KBM-7 (cell line): ENCODE measurements around the gene TMEM128.

ENCODE experiments used
- DNase-seq: peaks from one replicate; pipeline ENCODE4 v3.0.0-alpha.2; 2015
- in situ Hi-C: fragments of 300-500 bp; cut with MboI; formaldehyde crosslinking; loops from 2 replicates; pipeline ENCODE4 v1.14.3; 2020; ENCODE audit warnings: low sequenced_read_pairs, low pct_unique_long_range_greater_than_20kb, mixed read lengths

The TMEM128 gene, protein sequence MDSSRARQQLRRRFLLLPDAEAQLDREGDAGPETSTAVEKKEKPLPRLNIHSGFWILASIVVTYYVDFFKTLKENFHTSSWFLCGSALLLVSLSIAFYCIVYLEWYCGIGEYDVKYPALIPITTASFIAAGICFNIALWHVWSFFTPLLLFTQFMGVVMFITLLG

GRCh38 chr4:4248029-4248884, at the start of gene TMEM128:
Gene TMEM128, minus strand, starts transcription at chr4:4248223. Its CDS starts 21 bp downstream, at chr4:4248202.
- in situ Hi-C loops = no loop called here
- peak; percentile 93 for DNase-seq

DNA sequence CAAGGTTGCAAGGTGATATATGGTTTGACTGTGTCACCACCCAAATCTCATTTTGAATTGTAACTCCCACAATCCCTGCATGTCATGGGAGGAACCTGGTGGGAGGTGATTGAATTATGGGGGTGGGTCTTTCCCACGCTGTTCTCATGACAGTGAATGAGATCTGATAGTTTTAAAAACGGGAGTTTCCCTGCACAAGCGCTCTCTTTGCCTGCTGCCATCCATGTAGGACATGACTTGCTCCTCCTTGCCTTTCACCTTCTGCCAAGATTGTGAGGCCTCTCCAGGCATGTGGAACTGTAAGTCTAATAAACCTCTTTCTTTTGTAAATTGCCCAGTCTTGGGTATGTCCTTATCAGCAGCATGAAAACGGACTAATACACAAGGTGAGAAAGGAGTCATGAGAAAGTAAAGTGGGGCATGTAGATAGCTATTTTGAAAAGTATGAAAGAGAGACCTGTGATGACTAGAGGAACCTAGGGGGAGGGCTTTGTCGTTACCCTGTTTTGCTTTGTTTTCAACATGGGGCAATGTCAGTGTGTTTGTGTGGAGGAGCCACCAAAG, 48.3 kb upstream of the TMEM128 start:
- in situ Hi-C loops = no loop called here

GRCh38 chr4:4293279-4293678, 45.3 kb upstream of the TMEM128 start:
- no peak for DNase-seq
- in situ Hi-C loops = no loop called here

More for the DNA sequence above, 48.3 kb upstream of the TMEM128 start:
- no peak for DNase-seq

GRCh38 chr4:4289941-4290850, 42.2 kb upstream of the TMEM128 start, which contains the start of the genes LYAR and ZBTB49:
Gene LYAR, minus strand, starts transcription at chr4:4290154. Its CDS starts 6,412 bp downstream, at chr4:4283742.
Gene ZBTB49, plus strand, starts transcription at chr4:4290251. Its CDS starts 9,695 bp downstream, at chr4:4299946.
- in situ Hi-C loops = no loop called here
- peak; percentile 90 for DNase-seq

DNA sequence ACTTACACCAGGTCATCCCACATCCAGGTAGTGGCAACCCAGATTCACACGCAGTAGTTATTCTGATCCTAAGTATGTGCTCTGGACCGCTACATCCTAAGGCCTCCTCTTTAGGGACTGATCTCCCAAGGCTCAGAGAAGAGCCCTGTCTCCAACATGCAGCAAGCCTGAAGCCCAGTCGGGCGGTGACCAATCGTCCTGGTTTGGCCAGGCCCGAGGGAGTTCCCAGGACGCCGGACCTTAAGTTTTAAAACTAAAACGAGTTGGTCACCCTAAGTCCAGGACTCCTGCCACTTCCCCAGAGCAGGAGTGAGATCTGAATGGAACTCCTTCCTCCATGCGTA, 41.5 kb upstream of the TMEM128 start:
- in situ Hi-C loops = no loop called here
- no peak for DNase-seq

- DNase-seq = peak; percentile 3
- in situ Hi-C loops = no loop called here
Measured at GRCh38 chr4:4289055-4289454, 41.0 kb upstream of the TMEM128 start.

DNA sequence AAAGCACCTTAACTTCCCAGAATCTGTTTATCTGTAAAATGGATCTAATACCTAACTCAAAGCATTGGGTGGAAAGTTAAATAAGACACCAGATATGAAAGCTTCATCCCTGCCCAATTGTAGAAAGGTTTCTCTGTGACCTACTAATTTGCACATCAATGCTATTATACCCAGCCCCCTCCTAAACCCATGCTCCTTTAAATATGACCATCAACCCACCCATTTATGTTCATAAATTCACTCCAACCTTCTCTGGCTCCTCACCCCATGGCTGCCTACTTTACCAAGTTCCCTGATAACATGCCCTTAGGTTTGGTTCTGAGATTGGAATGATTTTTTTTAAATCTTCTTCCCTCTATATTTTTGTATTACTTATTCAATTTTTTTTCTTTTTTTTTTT, 40.1 kb upstream of the TMEM128 start:
- in situ Hi-C loops = no loop called here
- no peak for DNase-seq

DNA sequence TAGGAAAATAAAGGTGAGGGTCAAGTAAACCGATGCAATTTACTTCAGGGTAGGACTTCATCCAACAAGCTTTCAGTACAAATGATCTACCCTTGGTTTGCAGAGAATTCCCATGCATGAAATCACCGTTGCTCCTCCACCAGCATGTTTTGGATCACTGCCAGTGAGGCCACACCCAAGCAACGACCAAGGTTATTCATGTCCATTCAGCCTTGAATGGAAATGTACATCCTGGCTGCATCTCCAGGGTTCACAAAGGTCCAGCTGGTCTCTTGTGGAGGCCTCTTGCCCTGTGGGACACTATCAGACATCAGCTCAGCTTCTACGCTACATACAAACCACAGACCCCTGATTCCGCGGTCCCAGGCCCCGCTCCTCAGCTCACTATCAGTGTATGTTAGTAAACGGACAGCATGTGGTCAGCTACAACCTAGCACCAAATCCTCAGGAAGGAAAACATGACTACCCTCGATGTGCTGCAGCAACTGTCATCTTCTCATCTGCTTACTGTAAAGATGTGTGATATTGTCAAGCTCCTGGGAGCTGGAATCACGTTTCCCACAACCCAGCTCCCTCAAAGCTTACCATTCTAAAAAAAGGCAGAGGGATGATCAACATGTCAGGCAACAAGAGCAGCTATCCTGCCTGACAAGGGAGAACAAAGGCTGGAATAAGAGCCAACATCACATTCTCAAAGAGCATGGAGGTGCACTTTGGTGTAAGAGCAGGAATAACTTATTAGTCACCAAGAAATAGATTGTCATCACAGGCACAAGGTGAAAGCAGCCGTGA, 37.0 kb upstream of the TMEM128 start:
- in situ Hi-C loops = no loop called here
- DNase-seq = no peak

- no peak for DNase-seq
- in situ Hi-C loops = no loop called here
Measured at GRCh38 chr4:4281787-4282186, 33.8 kb upstream of the TMEM128 start.

GRCh38 chr4:4277531-4277930, 29.5 kb upstream of the TMEM128 start:
- DNase-seq = no peak
- in situ Hi-C loops = no loop called here

DNA sequence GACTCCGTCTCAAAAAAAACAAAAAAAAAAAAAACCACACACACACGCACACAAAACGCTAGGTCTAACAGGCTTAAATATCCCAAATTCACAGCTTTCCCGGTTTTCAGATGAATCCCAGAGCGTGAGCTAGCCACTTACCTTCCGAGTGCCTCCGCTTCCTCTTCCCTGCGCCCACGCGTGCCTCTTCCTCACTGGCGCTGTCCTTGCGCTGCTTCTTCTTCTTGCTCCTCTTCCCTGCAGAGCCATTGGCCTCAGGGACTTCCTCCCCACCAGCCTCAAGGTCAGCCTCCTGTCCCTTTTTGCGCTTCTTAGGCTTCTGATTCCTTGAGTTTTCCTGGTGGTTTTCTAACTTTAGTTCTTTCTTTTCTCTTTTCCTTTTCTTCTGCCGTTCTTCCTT, 26.2 kb upstream of the TMEM128 start:
- DNase-seq = no peak
- in situ Hi-C loops = no loop called here

DNA sequence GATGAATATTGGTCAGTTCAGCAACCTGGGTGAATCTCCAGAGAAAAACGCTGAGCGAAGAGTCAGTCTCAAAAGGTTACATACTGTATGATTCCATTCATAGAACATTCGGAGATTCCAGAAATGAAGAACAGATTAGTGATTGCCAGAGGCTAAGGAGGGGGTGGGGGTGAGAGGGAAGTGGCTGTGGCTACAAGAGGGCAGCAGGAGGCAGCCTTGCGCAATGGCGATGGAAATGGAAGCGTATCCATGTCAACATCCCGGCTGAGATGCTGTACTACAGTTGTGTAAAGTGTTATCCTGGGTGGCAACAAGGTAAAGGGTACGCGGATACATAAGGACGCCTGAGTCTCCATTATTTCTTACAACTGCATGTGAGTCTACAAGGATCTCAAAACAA, 23.9 kb upstream of the TMEM128 start:
- in situ Hi-C loops = no loop called here
- DNase-seq = no peak

GRCh38 chr4:4270529-4270928, 22.5 kb upstream of the TMEM128 start:
- in situ Hi-C loops = no loop called here
- DNase-seq = no peak

DNA sequence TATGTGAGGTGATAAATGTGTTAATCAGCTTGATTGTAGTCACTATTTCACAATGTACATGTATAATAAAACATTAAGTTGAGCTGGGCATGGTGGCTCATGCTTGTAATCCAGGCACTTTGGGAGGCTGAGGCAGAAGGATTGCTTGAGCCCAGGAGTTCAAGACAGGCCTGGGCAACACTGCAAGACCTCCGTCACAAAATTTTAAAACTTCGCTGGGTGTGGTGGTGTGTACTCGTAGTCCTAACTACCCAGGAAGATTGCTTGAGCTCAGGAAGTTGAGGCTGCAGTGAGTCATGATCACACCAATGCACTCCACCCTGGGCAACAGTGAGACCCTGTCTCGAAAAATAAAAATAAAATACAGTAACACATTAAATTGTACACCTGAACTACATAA, 21.8 kb upstream of the TMEM128 start:
- in situ Hi-C loops = no loop called here
- no peak for DNase-seq

DNA sequence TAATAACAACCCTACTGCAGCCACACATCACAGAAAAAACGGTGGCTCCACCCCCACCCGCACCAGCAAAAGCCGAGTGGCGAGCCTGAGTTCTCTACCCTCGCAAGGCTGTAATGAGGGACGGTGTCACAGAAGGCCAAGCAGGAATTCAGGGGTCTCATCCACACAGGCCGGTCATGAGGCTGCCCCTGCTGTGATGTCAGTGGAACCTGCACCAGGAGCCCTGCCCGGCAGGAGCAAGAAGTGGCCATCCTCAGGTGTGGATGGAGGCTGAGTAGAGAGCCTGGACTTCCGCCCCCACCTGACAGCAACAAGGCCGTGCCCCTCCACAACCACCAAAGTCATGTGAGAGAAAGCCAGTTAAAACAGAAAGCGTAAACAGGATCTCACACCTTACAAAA, 21.3 kb upstream of the TMEM128 start:
- in situ Hi-C loops = no loop called here
- no peak for DNase-seq

DNA sequence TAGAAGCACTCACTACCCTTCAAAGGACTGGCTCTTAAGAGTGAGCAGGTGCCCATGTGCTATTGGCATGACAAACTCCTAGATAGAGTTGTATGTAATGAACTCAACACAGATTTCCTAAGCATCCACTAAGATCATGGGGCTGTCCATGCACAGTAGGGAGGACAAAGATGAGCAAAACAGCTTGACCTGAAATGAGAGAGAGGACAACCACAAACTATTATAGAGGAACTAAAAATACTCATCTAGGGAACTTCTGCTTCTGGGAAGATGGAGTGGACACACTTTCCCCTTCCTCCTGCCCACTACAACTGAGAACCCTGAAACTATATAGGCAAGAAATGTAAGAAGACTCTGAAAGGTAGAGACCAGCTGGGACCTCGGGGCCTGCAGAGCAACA, 20.8 kb upstream of the TMEM128 start:
- in situ Hi-C loops = no loop called here
- DNase-seq = no peak

GRCh38 chr4:4267981-4268380, 20.0 kb upstream of the TMEM128 start:
- in situ Hi-C loops = no loop called here
- DNase-seq = no peak

DNA sequence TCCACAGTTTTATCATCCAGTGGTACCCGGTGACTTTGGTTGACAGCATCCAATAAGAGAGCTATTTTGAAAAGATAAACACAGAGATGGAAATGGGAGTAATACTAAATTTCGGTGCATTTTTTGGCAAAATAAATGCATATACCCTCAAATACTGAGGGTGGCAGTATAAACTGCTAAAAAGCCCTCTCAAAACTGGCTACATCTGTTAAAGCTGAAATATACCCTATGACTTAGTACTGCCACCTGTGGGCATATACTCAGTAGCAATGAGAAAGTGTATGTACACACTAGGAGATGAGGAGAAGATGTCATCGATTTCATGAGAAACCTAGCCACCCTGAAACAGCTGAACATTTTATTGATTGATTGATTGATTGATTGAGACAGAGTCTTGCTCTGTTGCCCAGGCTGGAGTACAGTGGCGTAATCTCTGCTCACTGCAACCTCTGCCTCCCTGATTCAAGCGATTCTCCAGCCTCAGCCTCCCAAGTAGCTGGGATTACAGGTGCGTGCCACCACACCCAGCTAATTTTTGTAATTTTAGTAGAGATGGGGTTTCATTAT, 12.2 kb upstream of the TMEM128 start:
- in situ Hi-C loops = no loop called here
- peak; percentile 60 for DNase-seq
